B cell (primary cell): ENCODE measurements around the gene PTPN14. TPM values are rescaled to one million over a fixed set of nuclear protein-coding genes. Genes with fewer than 3 reads are reported as not detected.

Experiments
- ATAC-seq: fragments of 200-7000 bp; cut with Tn5 transposase; one replicate; pipeline ENCODE4 v1.10.0; 2021; ENCODE audit warnings: low read depth, mild to moderate bottlenecking, moderate number of reproducible peaks, moderate library complexity
- CTCF ChIA-PET: fragments of 350-600 bp; sonication (Branson Sonifier 250); formaldehyde crosslinking; loops from one replicate; lab custom pipeline; 2021; ENCODE audit warnings: antibody characterized with exemption, inconsistent platforms; lab: Charles Lee
- POLR2A ChIA-PET: fragments of 350-600 bp; sonication (Branson Sonifier 250); formaldehyde crosslinking; loops from one replicate; lab custom pipeline; 2021; ENCODE audit warnings: antibody characterized with exemption; lab: Charles Lee
- DNase-seq: peaks from one replicate; pipeline ENCODE4 v3.0.0; 2013
- H2AFZ ChIP-seq: 2 replicates; pipeline ENCODE4 v1.6.1; 2012; ENCODE audit warnings: mild to moderate bottlenecking, low read depth, low read length; ENCODE audit not compliant: insufficient read depth, poor library complexity, severe bottlenecking
- H3K27ac ChIP-seq, 2 donors: 1 replicate in 1 of 2; 2 replicates in 1 of 2; pipeline ENCODE4 v1.5.1; 2012 to 2013; ENCODE audit warnings: low read length in 2 of 2, mild to moderate bottlenecking in 2 of 2, moderate library complexity in 1 of 2
- H3K27me3 ChIP-seq, 4 experiments: fragments of 200-600 bp in 1 of 4; sonication (generic) in 1 of 4; replicated peaks in 1 of 4; 1 replicate in 2 of 4; 2 replicates in 2 of 4; pipeline versions ENCODE4 v1.6.1 to v1.7.0; 2013 to 2016; ENCODE audit warnings: low read length in 3 of 4, mild to moderate bottlenecking in 2 of 4, mixed read lengths in 1 of 4, moderate library complexity in 1 of 4; ENCODE audit not compliant: insufficient read depth in 4 of 4, control insufficient read depth in 3 of 4; ENCODE audit errors: control extremely low read depth in 1 of 4
- H3K36me3 ChIP-seq, 2 experiments: replicated peaks in 1 of 2; 1 replicate in 1 of 2; 2 replicates in 1 of 2; pipeline versions ENCODE4 v1.6.1 to v1.7.1; 2013; ENCODE audit warnings: low read length in 1 of 2; ENCODE audit not compliant: insufficient read depth in 2 of 2, control insufficient read depth in 1 of 2; ENCODE audit errors: control extremely low read depth in 1 of 2, extremely low read depth in 1 of 2
- H3K4me1 ChIP-seq, 2 donors: fragments of 200-600 bp in 1 of 2; sonication (generic) in 1 of 2; 1 replicate in 1 of 2; 2 replicates in 1 of 2; pipeline versions ENCODE4 v1.5.1 to v1.6.1; 2013 to 2017; ENCODE audit warnings: low read length in 2 of 2; ENCODE audit not compliant: control insufficient read depth in 2 of 2, insufficient read depth in 2 of 2
- H3K4me2 ChIP-seq: replicated peaks from 2 replicates; pipeline ENCODE3; 2012; ENCODE audit warnings: mild to moderate bottlenecking, low read depth, low read length; ENCODE audit not compliant: poor library complexity, severe bottlenecking
- H3K4me3 ChIP-seq, 5 experiments: fragments of 200-600 bp in 1 of 5; sonication (generic) in 1 of 5; 1 replicate in 3 of 5; 2 replicates in 2 of 5; pipeline versions ENCODE4 v1.5.1 to v1.7.0; 2011 to 2016; ENCODE audit warnings: low read length in 4 of 5, mild to moderate bottlenecking in 4 of 5, low read depth in 2 of 5, control low read depth in 1 of 5, moderate library complexity in 1 of 5; ENCODE audit not compliant: insufficient read depth in 1 of 5; ENCODE audit errors: control extremely low read depth in 1 of 5, extremely low read depth in 1 of 5
- H3K79me2 ChIP-seq: fragments of 200-600 bp; sonication (generic); one replicate; pipeline ENCODE4 v1.6.0; 2016; ENCODE audit warnings: low read length; ENCODE audit not compliant: control insufficient read depth, insufficient read depth
- H3K9ac ChIP-seq: fragments of 200-600 bp; sonication (generic); 2 replicates; pipeline ENCODE4 v1.6.1; 2017; ENCODE audit warnings: mild to moderate bottlenecking, low read length, moderate library complexity
- H3K9me3 ChIP-seq, 3 donors: one replicate each; pipeline versions ENCODE4 v1.6.1 to v1.7.1; 2013; ENCODE audit warnings: low read length in 2 of 3; ENCODE audit not compliant: control insufficient read depth in 2 of 3, insufficient read depth in 1 of 3; ENCODE audit errors: control extremely low read depth in 1 of 3
- H4K20me1 ChIP-seq: 2 replicates; pipeline ENCODE4 v1.6.0; 2012; ENCODE audit warnings: mild to moderate bottlenecking, low read length; ENCODE audit not compliant: insufficient read depth, control insufficient read depth, poor library complexity, severe bottlenecking
- H3K27ac Mint-ChIP-seq: one replicate; pipeline ENCODE4 v1.8.0; 2021; ENCODE audit warnings: mixed read lengths
- H3K27me3 Mint-ChIP-seq: one replicate; pipeline ENCODE4 v1.8.0; 2021; ENCODE audit warnings: mixed read lengths
- H3K4me1 Mint-ChIP-seq: one replicate; pipeline ENCODE4 v1.8.0; 2021; ENCODE audit warnings: mixed read lengths
- H3K4me3 Mint-ChIP-seq: one replicate; pipeline ENCODE4 v1.8.0; 2021; ENCODE audit warnings: mixed read lengths
- H3K9me3 Mint-ChIP-seq: one replicate; pipeline ENCODE4 v1.8.0; 2022; ENCODE audit warnings: mixed read lengths; ENCODE audit not compliant: insufficient read depth
- CTCF ChIP-seq: fragments of 200-600 bp; IDR thresholded peaks from one replicate; pipeline ENCODE4 v1.8.0; 2022; ENCODE audit warnings: antibody characterized with exemption, mild to moderate bottlenecking
- EZH2 ChIP-seq: IDR thresholded peaks from 2 replicates; pipeline ENCODE4 v1.6.1; 2012; ENCODE audit warnings: borderline replicate concordance, low read depth, mild to moderate bottlenecking, moderate library complexity, low read length; ENCODE audit not compliant: insufficient read depth, poor library complexity, severe bottlenecking
- WGBS: methylation state at CpG from one replicate; pipeline ENCODE4 v1.1.5; 2013; ENCODE audit warnings: missing lambda C conversion rate; ENCODE audit not compliant: insufficient coverage; 5-methylcytosine and 5-hydroxymethylcytosine counted together
- intact Hi-C: fragments of 100-400 bp; cut with micrococcal nuclease; formaldehyde crosslinking; loops from one replicate; pipeline ENCODE4 v1.10.0; 2022
- polyA plus RNA-seq: library from polyadenylated mRNA; depleted of rRNA; stranded (reverse); fragments of >200 nt; gene quantifications from 2 replicates; pipeline ENCODE4 v1.2.3, GENCODE V29; 2012
- total RNA-seq, 2 donors: library from RNA; stranded (reverse); fragments of 120-200 nt in 1 of 2; gene quantifications; 1 replicate in 1 of 2; 2 replicates in 1 of 2; pipeline versions ENCODE4 v1.2.3 to v1.2.4, GENCODE V29; 2013 to 2022

PTPN14 gene
- total and polyA plus RNA-seq, 2 donors (not counting 1 experiment from before 2014, with no cell fraction given), result under 0.01 TPM; not detected in 1

GRCh38 chr1:214511639-214511998 lies 39.8 kb downstream of the PTPN14 start:
- no peak for DNase-seq
- Mint-ChIP-seq H3K27ac (no peak overlapping the region), H3K27me3 (no peaks in the 10 kb centered on the region), H3K4me3 (no peak overlapping the region), H3K9me3 (no peaks in the 10 kb centered on the region), H3K4me1 (no peaks in the 10 kb centered on the region)
- H3K36me3 ChIP-seq, result no peaks in the 10 kb centered on the region
- H3K9me3 ChIP-seq, result no peaks in the 10 kb centered on the region
- H3K9ac ChIP-seq, result no peak overlapping the region
- no peaks in the 10 kb centered on the region for H3K4me1 ChIP-seq
- H3K79me2 ChIP-seq, result no peaks in the 10 kb centered on the region
- H2AFZ ChIP-seq, result no peak overlapping the region
- intact Hi-C loops, result no loop called here
- TF ChIP-seq CTCF, result no peak
- no peak for TF ChIP-seq EZH2
- H3K4me2 ChIP-seq, result no peak overlapping the region
- ChIA-PET CTCF (no interaction called here), POLR2A (no interaction called here)
- 100% methylated on average over 1 of the region's 1 CpG for WGBS
- no peak overlapping the region for H3K27ac ChIP-seq
- no peak overlapping the region for H3K4me3 ChIP-seq
- ATAC-seq, result no peak
- H3K27me3 ChIP-seq, result no peaks in the 10 kb centered on the region
- no peaks in the 10 kb centered on the region for H4K20me1 ChIP-seq

GRCh38 chr1:214510914-214511638 lies 40.3 kb downstream of the PTPN14 start:
- no peak overlapping the region for H3K4me3 Mint-ChIP-seq
- no peak overlapping the region for H3K4me2 ChIP-seq
- WGBS, result 80% methylated on average over 2 of the region's 6 CpGs
- POLR2A ChIA-PET, result no interaction called here
- no peak for ATAC-seq
- H3K9me3 Mint-ChIP-seq, result no peaks in the 10 kb centered on the region
- TF ChIP-seq EZH2 (no peak), CTCF (no peak)
- no peaks in the 10 kb centered on the region for H3K4me1 Mint-ChIP-seq
- no peak overlapping the region for H3K27ac Mint-ChIP-seq
- no peaks in the 10 kb centered on the region for H3K79me2 ChIP-seq
- DNase-seq, result no peak
- no peaks in the 10 kb centered on the region for H3K27me3 Mint-ChIP-seq
- H3K4me1 ChIP-seq, result no peaks in the 10 kb centered on the region
- intact Hi-C loops, result no loop called here
- no peaks in the 10 kb centered on the region for H4K20me1 ChIP-seq
- no peak overlapping the region for H2AFZ ChIP-seq
- H3K27ac ChIP-seq, result no peak overlapping the region
- H3K27me3 ChIP-seq, result no peaks in the 10 kb centered on the region
- no peaks in the 10 kb centered on the region for H3K36me3 ChIP-seq
- H3K9me3 ChIP-seq, result no peaks in the 10 kb centered on the region
- H3K9ac ChIP-seq, result no peak overlapping the region
- CTCF ChIA-PET, result no interaction called here
- no peak overlapping the region for H3K4me3 ChIP-seq
